Bone marrow (tissue), 2 donors: ENCODE results near the gene USP21.

ENCODE experiments used
- DNase-seq, 2 donors: peaks; one replicate each; lab custom pipeline; 2025; lab: John Stamatoyannopoulos, UW

Gene USP21

GRCh38 chr1:161193561-161194235 is 34.4 kb downstream of the USP21 start:
- no peak for DNase-seq

GRCh38 chr1:161195171-161195570 is 35.9 kb downstream of the USP21 start:
- peak in 1 of 2 donors; percentile 10 for DNase-seq

- no peak for DNase-seq
Measured at GRCh38 chr1:161196111-161196510, 36.8 kb downstream of the USP21 start.

DNA sequence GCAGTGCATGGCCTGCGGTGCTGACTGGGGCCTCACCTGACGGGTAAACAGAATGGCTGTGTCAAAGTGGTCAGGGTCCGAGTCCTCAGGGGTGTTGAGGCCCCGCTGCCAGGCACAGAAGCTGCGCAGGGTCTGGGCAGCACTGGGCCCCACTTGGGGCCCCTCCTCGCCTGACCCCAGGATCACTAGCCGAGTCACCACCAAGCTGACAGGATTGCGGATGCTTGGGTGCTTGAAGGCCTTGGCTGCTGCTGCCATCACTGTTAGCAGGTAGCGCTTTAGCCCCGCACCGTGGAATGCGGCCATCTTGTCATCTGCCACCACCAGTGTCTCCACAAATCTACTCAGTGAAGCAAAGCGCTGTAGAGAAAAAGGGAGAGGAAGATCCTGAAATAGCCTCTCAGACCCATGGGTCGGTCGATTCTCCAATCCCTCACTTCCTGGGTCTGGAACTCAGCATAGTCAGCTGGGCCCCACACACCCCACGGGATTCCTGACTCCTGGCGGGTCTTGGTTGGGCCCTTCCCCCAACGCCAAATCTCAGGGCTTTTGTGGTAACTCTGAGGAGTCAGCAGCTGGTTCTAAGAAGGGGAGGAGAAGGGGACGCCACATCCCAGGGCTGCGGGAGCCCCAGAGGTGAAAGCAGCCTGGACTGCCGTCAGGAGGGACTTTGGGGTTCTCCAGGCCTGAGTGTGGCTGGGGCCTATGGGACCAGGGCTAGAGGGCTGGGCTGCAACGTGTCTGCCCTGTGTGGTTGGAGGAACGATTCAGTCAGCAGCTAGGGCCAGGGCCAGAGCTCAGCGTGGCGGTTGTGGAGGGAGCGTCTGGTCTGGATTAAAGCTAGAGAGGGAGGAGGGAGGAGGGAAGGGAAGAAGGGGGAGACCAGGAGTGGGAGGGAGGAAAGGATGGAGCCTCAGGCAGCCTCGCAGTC is 37.5 kb downstream of the USP21 start:
- no peak for DNase-seq

DNA sequence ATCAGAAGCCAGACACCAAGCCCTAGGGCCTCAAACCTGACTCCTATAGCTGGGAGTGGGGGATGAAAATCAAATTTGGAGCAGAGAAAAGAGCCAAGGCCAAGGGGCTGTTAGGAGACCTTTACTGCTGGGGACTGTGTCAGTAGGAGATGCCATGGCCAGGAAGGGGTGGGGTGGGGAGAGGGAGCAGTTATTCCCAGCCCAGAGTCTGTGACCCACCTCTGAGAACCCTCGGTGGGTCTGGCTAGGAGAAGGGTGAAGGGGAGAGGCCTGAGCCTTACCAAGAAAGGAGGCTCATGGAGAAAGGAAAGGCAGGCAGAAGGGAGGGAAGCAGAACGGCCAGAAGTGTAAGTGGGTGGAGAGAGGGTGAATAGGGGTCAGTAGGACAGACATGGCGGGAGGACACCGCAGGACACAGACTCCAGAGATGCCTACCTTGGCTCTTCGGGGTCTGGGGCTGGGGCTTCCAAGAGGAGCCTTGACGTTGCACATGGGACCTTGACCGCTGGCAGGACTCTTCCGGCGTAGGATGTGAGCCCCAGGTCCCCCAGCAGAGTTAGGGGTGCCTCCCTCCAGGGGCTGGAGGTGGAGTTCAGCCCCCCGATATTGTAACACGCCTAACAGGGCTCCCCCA is 38.4 kb downstream of the USP21 start:
- no peak for DNase-seq

DNA sequence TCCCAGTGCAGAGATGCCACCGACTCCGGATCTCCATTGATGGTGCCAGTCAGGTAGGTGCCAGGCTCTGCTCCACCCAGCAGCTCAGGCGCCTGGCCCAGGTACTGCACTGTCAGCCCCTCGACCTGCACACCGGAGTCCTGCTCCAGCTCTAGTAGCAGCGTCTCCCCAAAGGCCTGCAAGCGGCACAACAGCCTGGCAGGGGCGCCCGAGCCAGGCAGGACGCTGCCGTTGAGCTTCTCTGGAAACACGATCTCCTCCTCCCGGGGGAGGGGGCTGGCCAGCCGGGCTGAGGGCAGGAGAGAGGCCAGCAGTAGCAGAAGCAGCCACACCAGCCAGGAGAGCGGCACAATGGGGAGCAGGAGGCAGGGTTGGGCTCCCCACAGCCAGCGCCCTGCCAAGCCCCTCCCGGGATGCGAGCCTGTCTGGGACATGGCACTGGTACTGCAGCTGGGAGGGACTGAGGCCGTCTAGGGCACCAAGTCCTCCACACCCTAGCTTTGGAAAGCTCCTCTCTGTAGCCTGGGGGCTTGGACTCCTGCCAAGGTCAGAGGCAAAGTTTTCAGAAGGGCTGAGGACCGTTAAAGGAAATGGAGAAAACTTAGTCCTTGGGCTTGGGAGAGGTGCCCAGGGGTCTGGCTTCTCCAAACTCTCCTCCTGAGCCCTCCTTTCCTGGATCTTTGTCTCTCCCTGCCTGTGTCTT is 39.0 kb downstream of the USP21 start:
- no peak for DNase-seq

GRCh38 chr1:161198897-161199431 is 39.7 kb downstream of the USP21 start, which contains the start of gene ADAMTS4:
Gene ADAMTS4, minus strand, starts transcription at chr1:161199054. Its CDS starts 427 bp downstream, at chr1:161198627.
- no peak for DNase-seq

- DNase-seq = no peak
Measured at GRCh38 chr1:161199506-161200139, 40.3 kb downstream of the USP21 start.

GRCh38 chr1:161200421-161200991 is 41.2 kb downstream of the USP21 start:
- no peak for DNase-seq

GRCh38 chr1:161200992-161201835 is 41.9 kb downstream of the USP21 start:
- DNase-seq = peak in 1 of 2 donors; percentile 43

DNA sequence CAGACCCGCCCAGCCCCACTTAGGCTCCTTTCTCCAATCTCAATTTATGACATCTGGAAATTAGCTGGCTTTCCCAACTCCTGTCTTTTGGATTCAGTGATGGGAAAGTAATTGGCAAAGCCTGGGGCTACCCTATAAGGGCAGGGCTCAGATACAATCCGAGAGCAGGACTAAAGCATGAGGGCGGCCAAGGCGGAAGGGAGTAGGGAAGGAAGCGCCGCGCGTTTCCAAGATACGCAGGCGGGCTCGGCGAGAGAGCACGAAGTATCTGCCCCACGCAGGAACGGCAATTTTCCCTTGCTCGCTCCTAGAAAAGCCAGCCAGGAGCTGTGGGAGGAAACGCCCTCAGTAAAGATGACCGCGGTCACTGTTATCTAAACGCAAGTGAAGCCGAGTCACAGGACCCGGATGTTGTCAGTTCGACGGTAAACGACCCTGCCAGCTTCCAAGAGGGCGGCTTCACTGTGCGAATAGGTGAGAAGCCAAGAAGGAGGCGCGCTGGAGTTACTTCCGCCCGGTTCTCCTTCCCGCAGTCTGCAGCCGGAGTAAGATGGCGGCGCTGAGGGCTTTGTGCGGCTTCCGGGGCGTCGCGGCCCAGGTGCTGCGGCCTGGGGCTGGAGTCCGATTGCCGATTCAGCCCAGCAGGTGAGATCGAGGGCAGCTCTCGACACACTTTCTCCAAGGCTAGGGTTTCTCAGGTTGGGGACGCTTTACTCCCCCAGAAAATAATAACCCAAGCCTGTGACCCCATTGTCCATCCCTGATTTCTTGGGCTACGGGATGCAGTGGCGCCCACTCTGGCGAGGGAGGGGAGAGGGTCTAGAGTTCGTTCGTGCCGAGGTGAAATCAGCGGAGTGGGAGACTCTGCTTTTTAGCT is 42.8 kb downstream of the USP21 start, which contains the start of gene NDUFS2:
TSS of gene NDUFS2 (plus strand) at position 532 of the 877 bp plus-strand sequence. CDS start at position 551, 19 bp downstream.
- DNase-seq = peak; percentile 77 to 94

GRCh38 chr1:161206411-161207140 is 47.3 kb downstream of the USP21 start:
- DNase-seq = no peak

DNA sequence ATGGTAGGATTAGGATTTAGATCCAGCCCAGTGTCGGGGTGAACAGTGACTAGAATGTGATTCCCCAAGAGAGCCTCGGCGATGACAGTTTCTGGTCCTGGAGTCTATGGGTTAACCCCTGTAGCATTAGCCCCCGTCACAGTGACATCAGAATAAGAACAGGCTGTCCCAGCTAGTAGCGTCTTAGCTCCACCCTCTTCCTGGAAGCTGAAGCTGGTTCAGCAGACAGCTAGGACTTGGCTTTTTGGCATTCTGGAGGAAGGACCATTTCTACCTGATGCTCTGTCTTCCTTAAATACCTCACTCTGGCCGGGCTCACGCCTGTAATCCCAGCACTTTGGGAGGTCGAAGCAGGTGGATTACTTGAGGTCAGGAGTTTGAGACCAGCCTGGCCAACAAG is 47.9 kb downstream of the USP21 start:
- DNase-seq = no peak

- peak; percentile 44 to 54 for DNase-seq
Measured at GRCh38 chr1:161209790-161210409, 50.6 kb downstream of the USP21 start.

DNA sequence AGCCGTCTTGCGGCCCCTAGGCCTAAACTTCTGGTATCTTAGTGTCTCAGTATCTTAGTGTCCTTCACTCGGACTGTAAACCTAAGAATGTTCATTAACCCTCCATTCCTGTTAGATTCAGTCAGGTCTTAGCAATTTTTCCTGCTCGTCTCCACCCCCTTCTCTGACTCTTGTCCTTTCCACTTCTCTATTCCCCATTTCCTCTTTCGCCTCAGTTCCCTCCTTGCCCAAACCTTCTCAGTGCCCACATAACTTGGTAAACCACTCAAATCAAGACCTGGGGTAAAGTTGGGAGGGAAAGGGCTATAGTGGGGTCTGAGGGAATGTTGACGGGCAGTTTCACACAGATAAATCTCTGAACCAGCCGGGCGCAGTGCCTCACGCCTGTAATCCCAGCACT is 55.1 kb downstream of the USP21 start:
- no peak for DNase-seq

DNA sequence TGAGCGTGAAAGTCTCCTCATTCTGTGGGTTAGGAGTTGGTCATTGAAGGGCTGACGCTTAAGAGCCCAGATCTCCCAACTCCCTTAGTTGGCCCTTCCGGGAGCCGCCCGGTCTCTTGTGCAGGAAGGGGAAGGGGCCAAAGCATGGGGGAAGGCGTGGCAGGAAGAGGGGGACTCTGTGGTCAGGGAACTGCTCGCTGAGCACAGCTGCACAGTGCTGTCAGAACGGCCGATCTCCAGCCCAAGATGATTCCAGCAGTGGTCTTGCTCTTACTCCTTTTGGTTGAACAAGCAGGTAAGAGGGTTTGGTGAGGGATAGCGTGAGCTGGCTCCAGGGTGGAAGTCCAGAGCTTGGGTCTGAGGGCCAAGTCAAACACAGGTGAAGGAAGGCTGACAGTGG is 55.8 kb downstream of the USP21 start, which contains the start of gene FCER1G:
TSS of gene FCER1G (plus strand) at position 220 of the 400 bp plus-strand sequence. CDS start at position 247, 27 bp downstream.
- peak in 1 of 2 donors; percentile 42 for DNase-seq
